MV-4-11 (cell line): ENCODE measurements around the gene SEMA5A.

Experiments used
- DNase-seq: peaks from one replicate; lab custom pipeline; 2025; lab: John Stamatoyannopoulos, UW

The SEMA5A gene, protein sequence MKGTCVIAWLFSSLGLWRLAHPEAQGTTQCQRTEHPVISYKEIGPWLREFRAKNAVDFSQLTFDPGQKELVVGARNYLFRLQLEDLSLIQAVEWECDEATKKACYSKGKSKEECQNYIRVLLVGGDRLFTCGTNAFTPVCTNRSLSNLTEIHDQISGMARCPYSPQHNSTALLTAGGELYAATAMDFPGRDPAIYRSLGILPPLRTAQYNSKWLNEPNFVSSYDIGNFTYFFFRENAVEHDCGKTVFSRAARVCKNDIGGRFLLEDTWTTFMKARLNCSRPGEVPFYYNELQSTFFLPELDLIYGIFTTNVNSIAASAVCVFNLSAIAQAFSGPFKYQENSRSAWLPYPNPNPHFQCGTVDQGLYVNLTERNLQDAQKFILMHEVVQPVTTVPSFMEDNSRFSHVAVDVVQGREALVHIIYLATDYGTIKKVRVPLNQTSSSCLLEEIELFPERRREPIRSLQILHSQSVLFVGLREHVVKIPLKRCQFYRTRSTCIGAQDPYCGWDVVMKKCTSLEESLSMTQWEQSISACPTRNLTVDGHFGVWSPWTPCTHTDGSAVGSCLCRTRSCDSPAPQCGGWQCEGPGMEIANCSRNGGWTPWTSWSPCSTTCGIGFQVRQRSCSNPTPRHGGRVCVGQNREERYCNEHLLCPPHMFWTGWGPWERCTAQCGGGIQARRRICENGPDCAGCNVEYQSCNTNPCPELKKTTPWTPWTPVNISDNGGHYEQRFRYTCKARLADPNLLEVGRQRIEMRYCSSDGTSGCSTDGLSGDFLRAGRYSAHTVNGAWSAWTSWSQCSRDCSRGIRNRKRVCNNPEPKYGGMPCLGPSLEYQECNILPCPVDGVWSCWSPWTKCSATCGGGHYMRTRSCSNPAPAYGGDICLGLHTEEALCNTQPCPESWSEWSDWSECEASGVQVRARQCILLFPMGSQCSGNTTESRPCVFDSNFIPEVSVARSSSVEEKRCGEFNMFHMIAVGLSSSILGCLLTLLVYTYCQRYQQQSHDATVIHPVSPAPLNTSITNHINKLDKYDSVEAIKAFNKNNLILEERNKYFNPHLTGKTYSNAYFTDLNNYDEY

DNA sequence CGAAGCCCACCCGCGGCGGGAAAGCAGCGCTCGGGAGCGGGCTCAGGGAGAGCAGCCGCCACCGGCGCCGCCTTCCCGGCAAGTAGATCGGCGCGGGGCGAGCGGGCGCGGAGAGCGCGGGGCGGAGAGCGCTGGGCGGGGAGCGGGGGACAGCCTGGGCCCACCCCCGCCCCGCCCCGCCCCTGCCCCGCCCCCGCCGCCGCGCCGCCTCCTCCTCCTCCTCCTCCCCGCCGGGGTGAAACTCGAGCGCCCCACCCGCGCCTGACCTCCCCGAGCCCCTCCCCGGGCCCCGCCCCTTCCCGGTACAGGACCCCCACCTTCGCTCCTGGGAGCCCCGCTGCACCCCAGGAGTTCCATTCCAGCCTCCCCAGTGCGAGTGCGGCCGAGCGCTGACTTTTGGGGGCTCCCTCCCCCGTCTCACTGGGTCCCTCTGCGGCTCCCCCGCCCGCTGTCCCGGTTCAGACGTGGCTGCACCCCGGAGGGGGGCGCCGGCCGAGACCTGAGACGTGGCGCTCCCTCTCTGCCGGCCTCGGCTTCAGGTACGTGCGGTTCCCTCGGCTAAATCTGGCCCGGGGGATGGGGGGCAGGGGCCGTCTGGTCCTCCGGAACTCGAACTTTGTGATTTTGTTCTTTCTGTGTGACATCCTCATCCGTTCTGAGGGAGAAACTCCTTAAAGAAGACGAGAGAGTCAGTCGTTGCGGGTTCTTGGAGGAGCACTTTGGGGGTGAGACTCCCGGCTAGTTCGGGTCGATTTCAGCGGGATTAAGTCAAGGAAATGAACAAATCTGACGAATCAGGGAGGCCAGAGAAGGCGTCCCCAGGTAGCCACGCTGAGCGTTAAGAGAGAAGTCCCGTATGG lies at the start of gene SEMA5A:
Gene SEMA5A (minus strand): TSS at position 84 of the 860 bp plus-strand sequence. CDS start 166,129 bp downstream, outside the sequence.
- DNase-seq, result no peak

DNA sequence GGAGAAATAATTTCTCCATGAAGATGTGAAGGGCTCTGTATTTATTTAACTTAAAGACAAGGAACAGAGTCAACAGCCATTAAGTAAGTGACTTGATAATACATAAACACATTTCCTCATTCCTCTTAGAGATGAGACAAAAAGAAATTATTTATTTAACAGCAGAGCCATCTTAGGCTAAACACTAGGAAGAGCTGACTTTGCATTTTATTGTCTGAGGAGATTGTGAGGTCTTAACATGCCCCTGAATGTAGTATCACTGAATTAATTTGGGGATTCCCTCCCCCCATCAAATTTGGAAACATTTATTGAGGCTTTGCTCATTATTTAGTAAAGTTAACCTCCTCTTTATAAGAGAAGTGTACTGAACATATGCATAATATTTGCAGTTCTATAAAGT lies 49.0 kb upstream of the SEMA5A start:
- no peak for DNase-seq

DNA sequence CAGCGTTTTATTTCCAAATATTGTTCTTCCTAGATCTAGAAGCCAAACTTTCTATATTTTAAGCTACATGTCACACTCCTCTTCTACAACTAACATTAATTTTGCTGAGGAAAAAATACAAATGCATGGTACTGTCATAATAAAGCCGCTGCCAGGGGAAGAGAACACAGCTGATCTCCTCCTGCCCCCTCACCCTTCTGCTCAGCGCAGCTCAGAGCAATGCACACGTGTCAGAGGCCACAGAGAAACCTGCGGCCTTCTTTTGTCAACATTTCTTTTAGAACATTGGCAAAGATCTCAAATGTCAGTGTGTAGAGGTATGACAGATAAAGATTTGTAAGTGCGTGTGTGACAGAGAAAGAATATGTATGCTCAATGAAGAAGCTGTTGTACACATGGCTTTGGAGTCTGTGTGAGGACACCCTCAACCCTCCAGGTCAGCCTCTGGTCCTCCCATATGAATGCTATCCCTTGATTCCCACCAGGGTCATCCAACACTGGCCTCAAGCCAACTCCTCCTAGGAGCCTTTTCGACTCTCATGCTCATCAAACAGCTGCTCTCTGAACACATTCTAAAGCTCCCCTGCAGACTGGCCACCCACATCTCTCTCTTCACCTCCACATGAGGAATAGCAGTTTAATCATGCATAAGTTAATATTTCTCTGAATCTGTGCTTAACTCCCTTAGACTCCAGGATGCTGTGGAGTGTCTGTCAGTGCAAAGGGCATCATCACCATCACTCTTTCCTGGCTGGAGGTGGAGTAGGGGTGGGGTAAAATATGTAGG lies 43.4 kb upstream of the SEMA5A start:
- no peak for DNase-seq

DNA sequence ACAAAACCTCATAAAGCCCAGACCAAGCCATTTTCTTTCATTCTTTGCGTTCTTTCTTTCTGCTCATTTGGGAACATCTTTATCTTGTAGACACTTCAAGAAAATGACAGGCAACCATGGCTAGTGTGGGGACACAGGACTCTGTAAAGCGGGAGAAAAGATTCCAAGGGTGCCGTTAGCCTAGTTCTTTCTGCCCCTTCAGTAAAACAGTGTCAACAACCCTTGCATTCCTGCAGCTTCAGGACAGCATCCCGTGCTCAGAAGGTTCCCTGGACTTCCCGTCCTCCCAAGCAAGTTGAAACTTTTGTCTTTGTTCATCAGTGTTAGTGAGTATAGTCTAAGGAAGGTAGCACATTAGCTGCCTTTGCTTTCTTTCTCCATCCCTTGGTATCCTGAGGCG lies 42.4 kb upstream of the SEMA5A start:
- DNase-seq, result no peak

DNA sequence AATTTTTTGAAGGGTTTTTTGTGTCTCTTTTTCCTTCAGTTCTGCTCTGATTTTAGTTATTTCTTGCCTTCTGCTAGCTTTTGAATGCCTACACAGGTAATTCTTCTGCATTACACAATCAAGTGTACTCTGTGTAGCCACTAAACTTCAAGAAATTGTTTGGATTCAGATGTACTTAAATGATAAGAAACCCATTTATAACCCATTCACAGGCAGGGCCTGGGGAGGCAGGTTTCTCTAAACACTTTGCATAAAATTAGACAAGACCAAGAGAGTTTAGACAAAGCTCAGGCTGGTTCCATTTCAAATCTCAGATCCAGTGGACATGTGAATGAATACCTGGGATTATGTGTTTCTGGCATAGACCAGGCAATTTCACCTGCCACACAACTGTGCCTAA lies 41.3 kb upstream of the SEMA5A start:
- DNase-seq, result no peak

DNA sequence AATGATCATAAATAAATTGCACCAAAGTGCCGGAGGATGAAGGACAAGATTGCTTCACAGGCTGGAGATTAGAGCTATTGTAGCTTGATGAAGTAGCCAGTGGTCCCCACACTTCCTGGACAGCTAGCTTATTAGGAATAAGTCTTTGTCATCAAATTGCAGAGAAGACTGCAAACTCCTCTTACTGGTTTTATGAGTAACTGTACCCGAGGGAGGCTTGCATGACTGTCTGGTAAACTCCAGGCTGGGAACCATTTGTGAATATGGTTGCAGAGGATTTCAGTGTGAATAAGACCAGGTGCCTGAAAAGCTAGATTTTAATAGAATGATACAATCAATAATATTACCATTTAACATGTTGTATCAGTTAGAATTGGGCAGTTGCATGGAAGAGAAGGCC lies 36.5 kb upstream of the SEMA5A start:
- no peak for DNase-seq

DNA sequence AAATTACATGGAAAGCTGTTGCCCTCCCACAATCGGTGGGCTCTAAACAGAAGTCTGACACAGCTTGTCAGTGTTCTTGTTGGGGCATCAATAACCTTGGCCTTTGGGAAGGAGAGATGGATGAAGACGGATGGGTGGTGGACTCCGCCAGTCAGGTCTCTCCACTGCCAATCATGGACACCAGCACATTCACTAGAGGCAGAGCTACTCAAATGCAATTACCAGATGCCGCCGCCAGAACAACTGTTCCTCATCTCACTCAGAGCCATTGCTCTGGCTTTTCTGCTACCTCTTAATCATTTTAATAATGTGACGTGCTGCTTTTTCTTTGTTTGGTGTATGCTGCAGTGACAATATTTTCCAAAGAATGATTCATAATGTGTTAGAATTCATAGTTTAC lies 27.9 kb upstream of the SEMA5A start:
- no peak for DNase-seq

DNA sequence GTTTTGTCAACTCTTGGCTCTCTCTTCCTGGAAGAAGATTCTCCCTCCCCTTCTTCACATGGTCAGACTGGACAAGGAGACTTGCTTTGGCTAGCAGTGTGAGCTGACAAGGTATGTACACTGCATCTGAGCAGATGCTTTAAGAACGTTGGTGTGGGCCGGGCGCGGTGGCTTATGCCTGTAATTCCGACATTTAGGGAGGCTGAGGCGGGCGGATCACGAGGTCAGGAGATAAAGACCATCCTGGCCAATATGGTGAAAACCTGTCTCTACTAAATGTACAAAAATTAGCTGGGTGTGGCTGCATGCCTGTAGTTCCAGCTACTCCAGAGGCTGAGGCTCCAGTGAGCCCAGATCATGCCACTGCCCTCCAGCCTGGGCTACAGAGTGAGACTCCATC lies 26.4 kb upstream of the SEMA5A start:
- no peak for DNase-seq

DNA sequence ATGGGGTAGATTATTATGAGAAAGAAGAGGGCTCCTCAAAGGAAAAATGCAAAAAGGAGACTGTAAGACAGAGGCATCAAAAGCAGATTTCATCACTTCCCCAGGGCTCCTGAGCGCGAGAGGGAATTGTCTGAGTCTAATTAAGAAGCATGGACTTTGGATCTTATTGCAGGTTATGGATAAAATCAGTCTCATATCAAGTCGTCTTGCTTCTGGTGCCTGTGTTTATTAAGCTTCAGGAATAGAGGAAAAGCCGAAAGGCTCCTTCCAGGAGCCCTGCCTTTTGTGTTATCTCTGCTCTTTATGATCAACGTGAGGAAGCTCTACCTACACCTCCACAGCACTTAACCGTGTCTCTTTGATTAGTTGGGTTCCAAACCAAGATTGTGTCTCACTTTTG lies 25.0 kb upstream of the SEMA5A start:
- DNase-seq, result no peak

DNA sequence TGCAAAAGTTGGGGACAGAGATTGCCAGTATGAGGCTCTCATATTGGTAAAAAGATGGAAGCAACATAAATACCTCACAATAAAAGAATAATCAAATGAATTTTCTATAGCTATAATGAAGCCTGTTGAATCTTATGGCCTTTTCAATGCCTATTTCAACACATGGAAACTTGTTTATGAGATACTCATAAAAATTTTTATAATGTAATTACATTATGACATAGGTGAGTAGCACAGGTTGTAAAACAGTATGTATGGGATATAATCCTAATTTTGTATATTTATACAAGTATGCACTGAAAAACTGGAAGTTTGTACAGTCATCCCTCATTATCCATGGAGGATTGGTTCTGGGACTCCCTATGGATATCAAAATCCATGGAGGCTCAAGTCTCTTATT lies 21.2 kb upstream of the SEMA5A start:
- no peak for DNase-seq

DNA sequence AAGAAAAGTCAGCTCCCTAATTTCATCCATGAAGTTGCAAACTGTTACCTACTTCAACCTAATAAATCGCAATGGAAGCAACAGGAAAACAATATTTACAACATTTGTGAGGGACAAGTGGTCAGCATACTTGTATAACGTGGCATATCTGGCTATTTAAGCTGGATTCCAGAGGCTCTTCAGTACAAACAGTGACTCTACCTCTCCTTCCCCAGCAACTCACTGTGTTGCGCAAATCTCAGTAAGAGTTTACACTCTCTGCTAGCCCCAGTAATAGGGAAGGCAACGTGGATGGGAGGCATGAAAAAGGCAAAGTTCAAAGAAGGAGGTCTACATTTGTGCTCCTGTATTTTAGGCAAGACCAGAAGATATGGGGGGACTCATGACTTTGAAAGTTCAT lies 18.9 kb upstream of the SEMA5A start:
- DNase-seq, result no peak

DNA sequence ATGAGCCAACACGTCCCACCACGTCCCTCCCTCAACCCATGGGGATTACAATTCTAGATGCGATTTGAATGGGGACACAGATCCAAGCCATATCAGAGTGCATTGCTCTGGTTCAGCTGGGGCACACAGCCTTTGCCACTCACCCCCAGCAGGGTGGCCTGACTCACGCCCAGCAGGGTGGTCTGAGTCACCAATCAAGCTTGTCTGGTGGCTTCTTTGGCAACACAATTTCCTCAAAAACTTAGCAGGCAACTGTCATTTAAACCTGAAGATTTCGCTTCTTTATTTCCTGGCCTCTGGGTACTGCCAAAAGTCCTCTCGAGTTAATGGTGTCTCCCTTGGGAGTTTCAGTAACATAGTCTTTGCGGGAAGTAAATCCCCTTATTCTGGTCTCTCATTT lies 16.3 kb upstream of the SEMA5A start:
- peak; percentile 92 for DNase-seq

DNA sequence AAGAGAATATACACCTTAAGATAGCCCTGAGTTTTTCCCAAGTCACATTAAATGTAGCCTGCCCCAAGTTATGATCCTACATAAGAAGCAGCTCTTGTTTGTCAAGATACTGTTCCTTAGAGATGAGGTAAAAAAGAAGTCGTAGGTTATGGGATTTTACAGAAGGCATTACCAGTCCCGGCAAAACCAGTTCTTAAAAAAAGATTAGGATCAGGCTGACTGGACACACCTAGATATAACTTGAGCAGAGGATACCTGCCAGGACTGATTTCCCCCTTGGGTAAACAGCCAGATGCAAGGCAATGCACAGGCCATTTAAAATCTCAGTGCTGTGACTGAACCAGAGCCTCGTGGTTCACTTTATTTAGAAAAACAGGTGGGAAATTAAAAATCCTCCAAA lies 14.1 kb upstream of the SEMA5A start:
- DNase-seq, result no peak

DNA sequence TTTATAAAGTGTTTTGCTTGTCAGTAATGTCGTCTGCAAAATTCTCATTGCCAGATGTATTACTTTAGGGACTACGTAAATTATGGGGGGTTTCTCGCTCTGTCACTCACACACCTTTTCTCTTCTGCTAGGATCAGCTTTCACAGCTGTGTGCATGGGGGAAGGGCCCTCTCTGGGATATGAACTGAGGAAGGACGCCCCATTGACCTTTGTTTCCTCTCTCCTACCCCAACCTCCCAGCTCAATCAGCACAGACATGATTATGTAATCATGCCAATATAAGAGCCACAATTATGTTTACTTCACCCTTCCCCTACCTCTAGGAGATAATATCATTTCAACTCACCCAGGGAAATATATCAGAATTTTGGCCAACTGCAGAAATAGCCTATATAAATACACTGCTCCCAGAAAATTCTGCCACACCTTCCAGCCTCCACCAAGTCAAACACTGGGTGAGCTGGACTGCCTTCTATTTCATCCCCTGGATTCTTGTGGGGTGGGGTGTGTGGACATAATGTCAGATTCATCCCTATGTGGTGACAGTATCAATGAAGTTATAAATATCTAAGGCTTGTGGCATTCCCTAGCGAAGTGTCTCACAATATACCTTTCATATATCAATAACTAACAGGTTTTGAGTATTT lies 12.6 kb upstream of the SEMA5A start:
- DNase-seq, result no peak

DNA sequence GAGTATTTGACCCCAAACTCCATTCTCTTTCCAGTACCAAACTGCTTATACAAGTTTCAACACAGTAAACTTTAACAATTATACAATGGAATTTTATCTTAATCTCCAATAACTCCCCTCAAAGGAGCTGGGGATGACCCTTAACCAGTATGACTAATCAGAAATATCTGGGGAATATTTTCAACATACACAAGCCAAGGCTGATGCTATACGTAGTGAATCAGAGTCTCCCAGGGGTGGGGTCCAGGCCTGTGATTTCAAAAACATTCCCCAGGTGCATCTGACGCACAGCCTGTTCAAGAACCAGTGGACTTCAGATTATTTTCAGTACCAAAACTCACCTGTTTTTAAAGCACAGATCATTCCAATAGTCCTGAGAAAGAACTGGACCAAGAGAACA lies 11.8 kb upstream of the SEMA5A start:
- no peak for DNase-seq

DNA sequence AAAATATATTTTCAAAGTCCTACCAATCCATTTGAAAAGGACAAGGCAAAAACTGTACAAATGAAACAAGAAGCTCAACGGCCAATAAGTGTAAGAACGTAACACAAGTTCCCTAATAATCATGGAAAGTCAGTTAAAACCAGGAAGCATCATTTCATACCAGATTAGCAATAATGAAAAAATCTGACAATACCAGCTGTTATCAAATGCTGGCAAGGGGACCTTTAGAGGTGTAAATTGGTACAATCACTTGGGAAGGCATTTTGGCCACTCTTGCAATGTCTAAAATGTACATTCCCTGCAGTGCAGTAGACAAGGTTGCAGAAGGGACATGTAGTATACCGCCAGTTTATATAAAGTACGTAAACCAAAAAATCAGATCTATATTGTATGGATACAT lies 10.1 kb upstream of the SEMA5A start:
- DNase-seq, result no peak

DNA sequence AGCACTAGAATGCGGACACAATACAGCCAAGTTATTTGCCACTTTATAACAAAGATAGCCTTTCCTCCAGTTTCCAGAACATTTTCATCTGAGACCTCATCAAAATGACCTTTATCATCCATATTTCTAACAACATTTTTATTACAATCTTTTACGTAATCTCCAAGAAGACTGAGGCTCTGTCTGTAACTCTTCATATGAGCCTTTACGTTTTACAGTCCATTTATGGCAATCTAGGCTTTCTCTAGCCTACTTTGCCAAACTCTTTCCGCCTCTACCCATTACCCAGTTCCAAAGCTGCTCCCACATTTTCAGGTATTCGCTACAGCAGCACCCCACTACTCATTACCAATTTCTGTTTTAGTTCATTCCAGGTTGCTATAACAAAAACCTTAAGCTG lies 8.2 kb upstream of the SEMA5A start:
- DNase-seq, result no peak

DNA sequence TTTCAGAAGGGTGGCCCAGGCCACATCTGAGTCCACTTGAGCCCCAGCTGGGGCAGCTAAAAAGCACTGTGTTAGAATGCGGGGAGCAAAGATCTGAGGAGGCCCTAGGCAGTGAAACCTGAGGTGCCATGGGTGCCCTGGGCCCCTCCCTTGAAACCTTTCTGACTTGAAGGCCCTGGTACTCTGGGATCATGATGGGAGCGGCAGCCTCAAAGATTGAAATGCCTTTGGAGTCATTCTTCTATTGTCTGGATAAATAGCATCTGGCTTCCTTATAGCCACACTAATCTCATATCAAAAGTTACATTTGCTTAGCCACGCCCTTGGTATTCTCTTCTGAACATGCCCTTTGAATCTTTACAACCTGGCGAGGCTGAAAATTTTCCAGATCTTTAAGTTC lies 7.7 kb upstream of the SEMA5A start:
- DNase-seq, result no peak

DNA sequence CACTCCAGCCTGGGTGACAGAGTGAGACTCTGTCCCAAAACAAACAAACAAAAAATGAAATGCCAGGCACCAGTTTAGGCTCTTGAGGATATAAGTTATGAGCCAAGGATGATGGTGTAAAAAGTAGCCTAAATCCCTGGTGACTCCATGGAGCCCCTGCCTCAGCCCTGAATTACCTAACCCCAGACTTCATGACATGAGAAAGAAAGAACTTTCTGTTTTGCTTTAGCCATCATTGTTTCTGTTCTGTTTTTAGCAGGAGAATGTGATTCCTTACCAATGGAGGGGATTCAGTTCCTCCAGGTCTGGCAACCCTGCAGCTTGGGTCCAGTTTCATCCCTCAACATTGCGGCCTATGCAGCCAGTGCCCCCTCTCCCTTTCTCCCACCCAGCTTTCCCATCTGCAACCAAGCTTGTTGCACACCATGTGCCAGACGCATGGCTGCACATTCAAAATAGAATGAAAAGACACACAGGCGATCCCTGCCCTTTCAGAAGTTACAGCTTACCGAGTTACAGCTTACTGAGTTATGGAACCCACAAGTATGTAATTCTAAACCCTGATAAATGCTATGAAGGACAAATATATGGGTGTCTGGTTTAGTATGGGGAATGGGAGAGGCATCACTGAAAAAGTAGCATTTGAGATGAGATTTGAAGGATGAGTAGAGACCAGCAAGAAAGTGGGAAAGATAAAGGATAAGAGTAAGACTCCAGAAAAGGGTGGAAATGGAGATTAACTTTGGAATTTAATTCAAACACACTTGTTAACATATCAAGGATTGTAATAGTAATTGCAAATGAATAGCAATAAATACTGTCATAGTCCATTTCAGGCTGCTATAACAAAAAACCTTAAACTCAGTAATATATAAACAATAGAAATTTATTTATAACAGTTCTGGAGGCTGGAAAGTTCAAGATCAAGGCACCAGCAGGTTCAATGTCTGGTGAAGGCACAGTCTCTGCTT lies 6.0 kb upstream of the SEMA5A start:
- DNase-seq, result no peak
